ENCODE data around the gene TSPEAR.
"Not testable (repeated sequence)": the region's sequence is repeated elsewhere in the genome, so short reads cannot be mapped to it uniquely, and the experiment has no call there.

The TSPEAR gene

GRCh38 chr21:44480200-44481053 is 230.9 kb downstream of the TSPEAR start:
- Histone ChIP-seq H4K20me1 (ENCODE audit: low read depth, low read length) (no peaks in the 10 kb centered on the region), H3K4me3 (ENCODE audit: insufficient read depth, low read length, poor library complexity, severe bottlenecking) (no peak overlapping the region), H3K9ac (ENCODE audit: low read length) (no peak overlapping the region), H3F3A (ENCODE audit: insufficient read depth) (no peaks in the 10 kb centered on the region), H3K9me2 (replicated peaks; ENCODE audit: insufficient read depth, low read length) (no peaks in the 10 kb centered on the region), H3K4me2 (ENCODE audit: low read depth, low read length, poor library complexity, severe bottlenecking) (no peak overlapping the region), H3K36me3 (ENCODE audit: low read length) (no peaks in the 10 kb centered on the region), H2AFZ (ENCODE audit: low read depth, low read length, severe bottlenecking) (no peak overlapping the region), H3K27ac (ENCODE audit: low read depth, low read length) (no peak overlapping the region), H3K27me3 (ENCODE audit: low read length) (no peaks in the 10 kb centered on the region), H3K79me2 (ENCODE audit: insufficient read depth, low read length) (no peaks in the 10 kb centered on the region), H3K9me3 (ENCODE audit: insufficient read depth, low read length) (no peaks in the 10 kb centered on the region)
- TF ChIP-seq CTCF (IDR thresholded peaks at IDR 0.05; ENCODE audit: insufficient read depth, low read length, poor library complexity, severe bottlenecking) (no peak), EZH2phosphoT487 (conservative IDR thresholded peaks at IDR 0.05; ENCODE audit: low read length) (no peak)

- H3K4me3 ChIP-seq (ENCODE audit: insufficient read depth, low read length, poor library complexity, severe bottlenecking); H3K4me2 ChIP-seq (ENCODE audit: low read depth, low read length, poor library complexity, severe bottlenecking): not testable (repeated sequence)
Measured at GRCh38 chr21:44479556-44480199, 231.7 kb downstream of the TSPEAR start.

GRCh38 chr21:44478801-44479167 is 232.6 kb downstream of the TSPEAR start:
- Histone ChIP-seq H3K4me3 (ENCODE audit: insufficient read depth, low read length, poor library complexity, severe bottlenecking) (no peak overlapping the region), H3K9me3 (ENCODE audit: insufficient read depth, low read length) (no peaks in the 10 kb centered on the region), H3K27me3 (ENCODE audit: low read length) (no peaks in the 10 kb centered on the region), H3K9ac (ENCODE audit: low read length) (no peak overlapping the region), H3K4me2 (ENCODE audit: low read depth, low read length, poor library complexity, severe bottlenecking) (no peak overlapping the region), H3K27ac (ENCODE audit: low read depth, low read length) (no peak overlapping the region), H3K79me2 (ENCODE audit: insufficient read depth, low read length) (no peaks in the 10 kb centered on the region), H3F3A (ENCODE audit: insufficient read depth) (no peaks in the 10 kb centered on the region), H2AFZ (ENCODE audit: low read depth, low read length, severe bottlenecking) (no peak overlapping the region), H3K36me3 (ENCODE audit: low read length) (no peaks in the 10 kb centered on the region), H4K20me1 (ENCODE audit: low read depth, low read length) (no peaks in the 10 kb centered on the region), H3K9me2 (replicated peaks; ENCODE audit: insufficient read depth, low read length) (no peaks in the 10 kb centered on the region)
- TF ChIP-seq CTCF (IDR thresholded peaks at IDR 0.05; ENCODE audit: insufficient read depth, low read length, poor library complexity, severe bottlenecking) (no peak), EZH2phosphoT487 (conservative IDR thresholded peaks at IDR 0.05; ENCODE audit: low read length) (no peak)

More at GRCh38 chr21:44479556-44480199, 231.7 kb downstream of the TSPEAR start:
- not testable (repeated sequence) for H3K9ac ChIP-seq (ENCODE audit: low read length); H2AFZ ChIP-seq (ENCODE audit: low read depth, low read length, severe bottlenecking); H3K36me3 ChIP-seq (ENCODE audit: low read length); H3K79me2 ChIP-seq (ENCODE audit: insufficient read depth, low read length); H3F3A ChIP-seq (ENCODE audit: insufficient read depth); H3K9me3 ChIP-seq (ENCODE audit: insufficient read depth, low read length); H3K9me2 ChIP-seq (replicated peaks; ENCODE audit: insufficient read depth, low read length); H3K27me3 ChIP-seq (ENCODE audit: low read length); H4K20me1 ChIP-seq (ENCODE audit: low read depth, low read length); H3K27ac ChIP-seq (ENCODE audit: low read depth, low read length)
- peak; percentile 21 for TF ChIP-seq CTCF (IDR thresholded peaks at IDR 0.05; ENCODE audit: insufficient read depth, low read length, poor library complexity, severe bottlenecking)

Data from SU-DHL-6 (cell line).